ENCODE data around the gene P2RX5.

P2RX5 gene

GRCh38 chr17:3699951-3700350 is 4.0 kb upstream of the P2RX5 start:
- Histone ChIP-seq H3K36me3 (ENCODE audit: control insufficient read depth in 4 of 4, insufficient read depth in 4 of 4, low read length in 3 of 4) (peaks cover 0 to 4% (median 0%) of the 10 kb centered on the region in 4 experiments), H3K27ac (ENCODE audit: insufficient read depth in 1 of 2, low read depth in 1 of 2, low read length in 2 of 2, poor library complexity in 1 of 2, severe bottlenecking in 2 of 2) (no peak overlapping the region), H3K9me3 (ENCODE audit: control extremely low read depth in 1 of 5, control insufficient read depth in 4 of 5, insufficient read depth in 2 of 5, low read depth in 1 of 5, low read length in 4 of 5) (peaks cover 0 to 5% (median 0%) of the 10 kb centered on the region in 5 experiments), H3K4me1 (ENCODE audit: control extremely low read depth in 1 of 4, control insufficient read depth in 4 of 4, insufficient read depth in 4 of 4, low read length in 3 of 4) (peaks cover 0 to 22% (median 15%) of the 10 kb centered on the region in 4 experiments), H3K27me3 (replicated peaks in 2 of 5; ENCODE audit: control insufficient read depth in 4 of 5, insufficient read depth in 5 of 5, low read length in 4 of 5) (peaks cover 0 to 19% (median 2%) of the 10 kb centered on the region in 5 experiments), H3K4me3 (ENCODE audit: control insufficient read depth in 1 of 7, extremely low read depth in 1 of 7, insufficient read depth in 4 of 7, low read depth in 2 of 7, low read length in 6 of 7) (no peak overlapping the region)
- CTCF ChIA-PET: interaction anchor here (0.8 kb wide), 1 partner anchor 21 kb away, joined by 4 read pairs; no protein-coding TSS in a partner anchor
- DNase-seq: no peak
- POLR2A ChIA-PET: no interaction called here
- 100% methylated on average over 4 of the region's 4 CpGs for WGBS (ENCODE audit: insufficient coverage)

GRCh38 chr17:3698139-3698538 is 2.2 kb upstream of the P2RX5 start:
- ChIA-PET CTCF (interaction anchor here (1.3 kb wide), 1 partner anchor 15 kb away, joined by 3 read pairs; no protein-coding TSS in a partner anchor), POLR2A (no interaction called here)
- Histone ChIP-seq H3K4me1 (ENCODE audit: control extremely low read depth in 1 of 4, control insufficient read depth in 4 of 4, insufficient read depth in 4 of 4, low read length in 3 of 4) (peaks cover 0 to 24% (median 17%) of the 10 kb centered on the region in 4 experiments), H3K4me3 (ENCODE audit: control insufficient read depth in 1 of 7, extremely low read depth in 1 of 7, insufficient read depth in 4 of 7, low read depth in 2 of 7, low read length in 6 of 7) (no peak overlapping the region), H3K27ac (ENCODE audit: insufficient read depth in 1 of 2, low read depth in 1 of 2, low read length in 2 of 2, poor library complexity in 1 of 2, severe bottlenecking in 2 of 2) (no peak overlapping the region), H3K36me3 (ENCODE audit: control insufficient read depth in 4 of 4, insufficient read depth in 4 of 4, low read length in 3 of 4) (peaks cover 0 to 4% (median 0%) of the 10 kb centered on the region in 4 experiments), H3K9me3 (ENCODE audit: control extremely low read depth in 1 of 5, control insufficient read depth in 4 of 5, insufficient read depth in 2 of 5, low read depth in 1 of 5, low read length in 4 of 5) (peaks cover 0 to 5% (median 0%) of the 10 kb centered on the region in 5 experiments), H3K27me3 (replicated peaks in 2 of 5; ENCODE audit: control insufficient read depth in 4 of 5, insufficient read depth in 5 of 5, low read length in 4 of 5) (peaks cover 0 to 23% (median 4%) of the 10 kb centered on the region in 5 experiments)
- no peak for DNase-seq
- WGBS (ENCODE audit: insufficient coverage): 100% methylated on average over 2 of the region's 4 CpGs

GRCh38 chr17:3697103-3697476 is 1.1 kb upstream of the P2RX5 start:
- POLR2A ChIA-PET: no interaction called here
- H3K4me1 ChIP-seq (ENCODE audit: control extremely low read depth in 1 of 4, control insufficient read depth in 4 of 4, insufficient read depth in 4 of 4, low read length in 3 of 4): peaks cover 0 to 24% (median 17%) of the 10 kb centered on the region in 4 experiments
- no peak overlapping the region for H3K4me3 ChIP-seq (ENCODE audit: control insufficient read depth in 1 of 7, extremely low read depth in 1 of 7, insufficient read depth in 4 of 7, low read depth in 2 of 7, low read length in 6 of 7)
- H3K9me3 ChIP-seq (ENCODE audit: control extremely low read depth in 1 of 5, control insufficient read depth in 4 of 5, insufficient read depth in 2 of 5, low read depth in 1 of 5, low read length in 4 of 5): peaks cover 0 to 5% (median 0%) of the 10 kb centered on the region in 5 experiments
- peaks cover 0 to 23% (median 4%) of the 10 kb centered on the region in 5 experiments for H3K27me3 ChIP-seq (replicated peaks in 2 of 5; ENCODE audit: control insufficient read depth in 4 of 5, insufficient read depth in 5 of 5, low read length in 4 of 5)
- CTCF ChIA-PET: no interaction called here
- no peak overlapping the region for H3K27ac ChIP-seq (ENCODE audit: insufficient read depth in 1 of 2, low read depth in 1 of 2, low read length in 2 of 2, poor library complexity in 1 of 2, severe bottlenecking in 2 of 2)
- 80% methylated on average over 8 of the region's 12 CpGs for WGBS (ENCODE audit: insufficient coverage)
- DNase-seq: no peak
- peaks cover 0 to under 1% (median 0%) of the 10 kb centered on the region in 4 experiments for H3K36me3 ChIP-seq (ENCODE audit: control insufficient read depth in 4 of 4, insufficient read depth in 4 of 4, low read length in 3 of 4)

GRCh38 chr17:3695129-3695722 is 729 bp downstream of the P2RX5 start:
- Histone ChIP-seq H3K4me3 (ENCODE audit: control insufficient read depth in 1 of 7, extremely low read depth in 1 of 7, insufficient read depth in 4 of 7, low read depth in 2 of 7, low read length in 6 of 7) (peak overlapping the region; percentile 9 to 83 (median 65)), H3K36me3 (ENCODE audit: control insufficient read depth in 4 of 4, insufficient read depth in 4 of 4, low read length in 3 of 4) (peaks cover 0 to 4% (median under 1%) of the 10 kb centered on the region in 4 experiments), H3K4me1 (ENCODE audit: control extremely low read depth in 1 of 4, control insufficient read depth in 4 of 4, insufficient read depth in 4 of 4, low read length in 3 of 4) (peaks cover 0 to 24% (median 17%) of the 10 kb centered on the region in 4 experiments), H3K27me3 (replicated peaks in 2 of 5; ENCODE audit: control insufficient read depth in 4 of 5, insufficient read depth in 5 of 5, low read length in 4 of 5) (peaks cover 0 to 23% (median 4%) of the 10 kb centered on the region in 5 experiments), H3K27ac (ENCODE audit: insufficient read depth in 1 of 2, low read depth in 1 of 2, low read length in 2 of 2, poor library complexity in 1 of 2, severe bottlenecking in 2 of 2) (no peak overlapping the region), H3K9me3 (ENCODE audit: control extremely low read depth in 1 of 5, control insufficient read depth in 4 of 5, insufficient read depth in 2 of 5, low read depth in 1 of 5, low read length in 4 of 5) (peaks cover 0 to 5% (median 0%) of the 10 kb centered on the region in 5 experiments)
- WGBS (ENCODE audit: insufficient coverage): 42% methylated on average over 9 of the region's 17 CpGs
- CTCF ChIA-PET: interaction anchor here (1.1 kb wide), 1 partner anchor 40 kb away, joined by 4 read pairs; no protein-coding TSS in a partner anchor
- no peak for DNase-seq
- POLR2A ChIA-PET: no interaction called here

GRCh38 chr17:3693829-3694231 is 2.1 kb downstream of the P2RX5 start:
- H3K4me3 ChIP-seq (ENCODE audit: control insufficient read depth in 1 of 7, extremely low read depth in 1 of 7, insufficient read depth in 4 of 7, low read depth in 2 of 7, low read length in 6 of 7): no peak overlapping the region
- POLR2A ChIA-PET: no interaction called here
- CTCF ChIA-PET: no interaction called here
- H3K9me3 ChIP-seq (ENCODE audit: control extremely low read depth in 1 of 5, control insufficient read depth in 4 of 5, insufficient read depth in 2 of 5, low read depth in 1 of 5, low read length in 4 of 5): peaks cover 0 to 5% (median 0%) of the 10 kb centered on the region in 5 experiments
- peak in 2 of 3 donors; percentile 28 to 40 for DNase-seq
- 93% methylated on average over 7 of the region's 9 CpGs for WGBS (ENCODE audit: insufficient coverage)
- peaks cover 0 to 24% (median 18%) of the 10 kb centered on the region in 4 experiments for H3K4me1 ChIP-seq (ENCODE audit: control extremely low read depth in 1 of 4, control insufficient read depth in 4 of 4, insufficient read depth in 4 of 4, low read length in 3 of 4)
- H3K36me3 ChIP-seq (ENCODE audit: control insufficient read depth in 4 of 4, insufficient read depth in 4 of 4, low read length in 3 of 4): peaks cover 0 to 7% (median 2%) of the 10 kb centered on the region in 4 experiments
- peaks cover 0 to 23% (median 4%) of the 10 kb centered on the region in 5 experiments for H3K27me3 ChIP-seq (replicated peaks in 2 of 5; ENCODE audit: control insufficient read depth in 4 of 5, insufficient read depth in 5 of 5, low read length in 4 of 5)
- H3K27ac ChIP-seq (ENCODE audit: insufficient read depth in 1 of 2, low read depth in 1 of 2, low read length in 2 of 2, poor library complexity in 1 of 2, severe bottlenecking in 2 of 2): no peak overlapping the region

GRCh38 chr17:3693141-3693540 is 2.8 kb downstream of the P2RX5 start:
- ChIA-PET CTCF (no interaction called here), POLR2A (interaction anchor here (0.6 kb wide), 1 partner anchor 24 kb away, joined by 3 read pairs; no protein-coding TSS in a partner anchor)
- Histone ChIP-seq H3K9me3 (ENCODE audit: control extremely low read depth in 1 of 5, control insufficient read depth in 4 of 5, insufficient read depth in 2 of 5, low read depth in 1 of 5, low read length in 4 of 5) (peaks cover 0 to 2% (median 0%) of the 10 kb centered on the region in 5 experiments), H3K36me3 (ENCODE audit: control insufficient read depth in 4 of 4, insufficient read depth in 4 of 4, low read length in 3 of 4) (peaks cover 0 to 7% (median 2%) of the 10 kb centered on the region in 4 experiments), H3K27me3 (replicated peaks in 2 of 5; ENCODE audit: control insufficient read depth in 4 of 5, insufficient read depth in 5 of 5, low read length in 4 of 5) (peaks cover 0 to 23% (median 4%) of the 10 kb centered on the region in 5 experiments), H3K4me3 (ENCODE audit: control insufficient read depth in 1 of 7, extremely low read depth in 1 of 7, insufficient read depth in 4 of 7, low read depth in 2 of 7, low read length in 6 of 7) (no peak overlapping the region), H3K4me1 (ENCODE audit: control extremely low read depth in 1 of 4, control insufficient read depth in 4 of 4, insufficient read depth in 4 of 4, low read length in 3 of 4) (peaks cover 0 to 22% (median 18%) of the 10 kb centered on the region in 4 experiments), H3K27ac (ENCODE audit: insufficient read depth in 1 of 2, low read depth in 1 of 2, low read length in 2 of 2, poor library complexity in 1 of 2, severe bottlenecking in 2 of 2) (no peak overlapping the region)
- 87% methylated on average over 4 of the region's 4 CpGs for WGBS (ENCODE audit: insufficient coverage)
- no peak for DNase-seq

GRCh38 chr17:3692346-3692745 is 3.6 kb downstream of the P2RX5 start:
- CTCF ChIA-PET: interaction anchor here (1.0 to 1.1 kb wide), 2 partner anchors 9 to 13 kb away, joined by 4 to 5 read pairs; no protein-coding TSS in a partner anchor
- H3K4me1 ChIP-seq (ENCODE audit: control extremely low read depth in 1 of 4, control insufficient read depth in 4 of 4, insufficient read depth in 4 of 4, low read length in 3 of 4): peaks cover 0 to 22% (median 19%) of the 10 kb centered on the region in 4 experiments
- POLR2A ChIA-PET: interaction anchor here (0.6 kb wide), 1 partner anchor 24 kb away, joined by 3 read pairs; no protein-coding TSS in a partner anchor
- 97% methylated on average over 9 of the region's 9 CpGs for WGBS (ENCODE audit: insufficient coverage)
- DNase-seq: no peak
- no peaks in the 10 kb centered on the region for H3K9me3 ChIP-seq (ENCODE audit: control extremely low read depth in 1 of 5, control insufficient read depth in 4 of 5, insufficient read depth in 2 of 5, low read depth in 1 of 5, low read length in 4 of 5)
- peaks cover 0 to 7% (median 2%) of the 10 kb centered on the region in 4 experiments for H3K36me3 ChIP-seq (ENCODE audit: control insufficient read depth in 4 of 4, insufficient read depth in 4 of 4, low read length in 3 of 4)
- H3K27me3 ChIP-seq (replicated peaks in 2 of 5; ENCODE audit: control insufficient read depth in 4 of 5, insufficient read depth in 5 of 5, low read length in 4 of 5): peaks cover 0 to 22% (median 4%) of the 10 kb centered on the region in 5 experiments
- H3K27ac ChIP-seq (ENCODE audit: insufficient read depth in 1 of 2, low read depth in 1 of 2, low read length in 2 of 2, poor library complexity in 1 of 2, severe bottlenecking in 2 of 2): no peak overlapping the region
- no peak overlapping the region for H3K4me3 ChIP-seq (ENCODE audit: control insufficient read depth in 1 of 7, extremely low read depth in 1 of 7, insufficient read depth in 4 of 7, low read depth in 2 of 7, low read length in 6 of 7)

Data from common myeloid progenitor, CD34-positive (primary cell).